AG10803 (cell line): Measurements from ENCODE around the gene PLIN5.

ENCODE experiments used
- DNase-seq: peaks from one replicate; pipeline ENCODE4 v3.0.0; 2010; ENCODE audit warnings: low read depth
- H3K4me3 ChIP-seq: 2 replicates; pipeline ENCODE4 v1.5.1; 2011; ENCODE audit warnings: mild to moderate bottlenecking, low read length, control low read depth
- TF ChIP-seq, protein P1 (sequence below): conservative IDR thresholded peaks from 2 replicates; pipeline ENCODE4 v1.5.1; 2011; ENCODE audit warnings: mild to moderate bottlenecking, low read length, control low read depth, inconsistent platforms

PLIN5 gene, protein sequence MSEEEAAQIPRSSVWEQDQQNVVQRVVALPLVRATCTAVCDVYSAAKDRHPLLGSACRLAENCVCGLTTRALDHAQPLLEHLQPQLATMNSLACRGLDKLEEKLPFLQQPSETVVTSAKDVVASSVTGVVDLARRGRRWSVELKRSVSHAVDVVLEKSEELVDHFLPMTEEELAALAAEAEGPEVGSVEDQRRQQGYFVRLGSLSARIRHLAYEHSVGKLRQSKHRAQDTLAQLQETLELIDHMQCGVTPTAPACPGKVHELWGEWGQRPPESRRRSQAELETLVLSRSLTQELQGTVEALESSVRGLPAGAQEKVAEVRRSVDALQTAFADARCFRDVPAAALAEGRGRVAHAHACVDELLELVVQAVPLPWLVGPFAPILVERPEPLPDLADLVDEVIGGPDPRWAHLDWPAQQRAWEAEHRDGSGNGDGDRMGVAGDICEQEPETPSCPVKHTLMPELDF

DNA sequence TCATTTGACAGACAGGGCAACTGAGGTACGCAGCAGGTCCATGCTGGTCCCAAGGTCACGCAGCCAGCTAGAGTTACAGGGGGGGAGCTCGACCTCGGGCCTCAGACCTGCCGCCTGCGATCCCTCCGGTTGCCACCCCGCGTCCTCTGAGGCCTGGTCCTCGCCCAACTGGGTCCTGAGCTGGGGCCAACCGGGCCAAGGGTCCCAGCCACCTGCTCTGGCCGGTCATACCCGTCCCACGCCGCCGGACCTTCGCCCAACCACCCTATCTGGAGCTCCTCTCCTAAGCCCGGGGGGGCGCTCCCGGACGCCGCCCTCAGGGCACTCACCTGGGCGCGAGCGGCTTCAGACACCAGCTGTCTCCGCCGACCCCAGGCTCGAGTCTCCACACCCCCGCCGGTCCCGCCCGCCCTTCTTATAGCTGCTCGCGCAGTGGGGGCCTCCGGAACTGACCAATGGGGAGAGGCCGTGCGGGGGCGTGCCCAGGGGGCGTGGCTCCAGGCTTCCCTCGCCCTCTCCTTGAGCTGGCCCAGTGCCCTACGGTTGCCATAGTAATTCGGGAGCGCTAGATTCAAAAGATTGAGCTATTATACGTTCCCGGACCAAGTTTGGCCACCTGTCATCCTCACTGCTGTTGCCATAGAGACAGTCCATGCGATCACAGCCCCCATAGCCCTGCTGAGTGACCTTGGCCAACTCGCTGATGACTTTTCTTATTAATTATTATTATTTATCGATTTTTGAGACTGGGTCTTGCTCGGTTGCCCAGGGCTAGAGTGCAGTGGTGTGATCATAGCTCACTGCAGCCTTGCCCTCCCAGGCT is at the start of gene PLIN5:
PLIN5 (minus strand) TSS at position 389 of the 823 bp plus-strand sequence. CDS start 1,150 bp downstream, outside the sequence.
- TF ChIP-seq, protein P1, sequence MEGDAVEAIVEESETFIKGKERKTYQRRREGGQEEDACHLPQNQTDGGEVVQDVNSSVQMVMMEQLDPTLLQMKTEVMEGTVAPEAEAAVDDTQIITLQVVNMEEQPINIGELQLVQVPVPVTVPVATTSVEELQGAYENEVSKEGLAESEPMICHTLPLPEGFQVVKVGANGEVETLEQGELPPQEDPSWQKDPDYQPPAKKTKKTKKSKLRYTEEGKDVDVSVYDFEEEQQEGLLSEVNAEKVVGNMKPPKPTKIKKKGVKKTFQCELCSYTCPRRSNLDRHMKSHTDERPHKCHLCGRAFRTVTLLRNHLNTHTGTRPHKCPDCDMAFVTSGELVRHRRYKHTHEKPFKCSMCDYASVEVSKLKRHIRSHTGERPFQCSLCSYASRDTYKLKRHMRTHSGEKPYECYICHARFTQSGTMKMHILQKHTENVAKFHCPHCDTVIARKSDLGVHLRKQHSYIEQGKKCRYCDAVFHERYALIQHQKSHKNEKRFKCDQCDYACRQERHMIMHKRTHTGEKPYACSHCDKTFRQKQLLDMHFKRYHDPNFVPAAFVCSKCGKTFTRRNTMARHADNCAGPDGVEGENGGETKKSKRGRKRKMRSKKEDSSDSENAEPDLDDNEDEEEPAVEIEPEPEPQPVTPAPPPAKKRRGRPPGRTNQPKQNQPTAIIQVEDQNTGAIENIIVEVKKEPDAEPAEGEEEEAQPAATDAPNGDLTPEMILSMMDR, result no peak
- no peak within 1 kb of the TSS for H3K4me3 ChIP-seq
- no peak for DNase-seq

DNA sequence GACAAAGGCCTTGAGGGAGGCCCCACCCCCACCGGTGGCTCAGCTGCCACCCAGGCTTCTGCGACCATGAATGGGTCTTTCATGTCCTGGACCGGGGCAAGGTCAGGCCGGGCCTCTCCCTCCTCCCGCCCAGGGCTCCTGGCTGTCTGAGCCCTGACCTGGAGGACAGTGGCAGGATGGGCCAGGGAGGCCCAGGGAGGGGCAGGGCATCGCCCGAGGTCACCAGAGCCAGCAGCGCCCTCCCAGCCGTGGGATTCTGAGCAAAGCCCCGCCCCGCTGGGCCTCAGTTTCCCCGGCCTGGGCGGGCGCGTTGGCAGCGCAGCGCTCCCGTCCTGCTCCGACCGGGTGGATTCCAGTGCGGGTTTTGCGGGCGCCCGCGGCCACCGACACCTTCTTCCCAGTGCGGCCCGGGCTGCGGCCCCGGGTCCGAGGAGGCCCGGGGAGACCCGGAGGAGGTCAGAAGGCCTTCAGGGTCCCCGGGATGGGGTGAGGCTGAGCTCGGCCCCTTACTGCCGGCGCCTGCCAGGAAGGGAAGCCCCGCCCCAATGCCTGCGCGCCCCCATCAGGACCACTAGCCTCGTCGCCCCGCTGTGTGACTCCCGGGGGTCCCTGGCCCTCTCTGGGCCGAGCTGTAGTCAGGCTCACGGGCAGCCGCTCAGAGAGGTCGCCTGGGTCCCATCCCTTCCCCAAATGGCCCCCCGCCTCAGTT is 49.1 kb upstream of the PLIN5 start:
- TF ChIP-seq, protein P1, result no peak
- peak overlapping the region; percentile 50 for H3K4me3 ChIP-seq
- peak; percentile 31 for DNase-seq

DNA sequence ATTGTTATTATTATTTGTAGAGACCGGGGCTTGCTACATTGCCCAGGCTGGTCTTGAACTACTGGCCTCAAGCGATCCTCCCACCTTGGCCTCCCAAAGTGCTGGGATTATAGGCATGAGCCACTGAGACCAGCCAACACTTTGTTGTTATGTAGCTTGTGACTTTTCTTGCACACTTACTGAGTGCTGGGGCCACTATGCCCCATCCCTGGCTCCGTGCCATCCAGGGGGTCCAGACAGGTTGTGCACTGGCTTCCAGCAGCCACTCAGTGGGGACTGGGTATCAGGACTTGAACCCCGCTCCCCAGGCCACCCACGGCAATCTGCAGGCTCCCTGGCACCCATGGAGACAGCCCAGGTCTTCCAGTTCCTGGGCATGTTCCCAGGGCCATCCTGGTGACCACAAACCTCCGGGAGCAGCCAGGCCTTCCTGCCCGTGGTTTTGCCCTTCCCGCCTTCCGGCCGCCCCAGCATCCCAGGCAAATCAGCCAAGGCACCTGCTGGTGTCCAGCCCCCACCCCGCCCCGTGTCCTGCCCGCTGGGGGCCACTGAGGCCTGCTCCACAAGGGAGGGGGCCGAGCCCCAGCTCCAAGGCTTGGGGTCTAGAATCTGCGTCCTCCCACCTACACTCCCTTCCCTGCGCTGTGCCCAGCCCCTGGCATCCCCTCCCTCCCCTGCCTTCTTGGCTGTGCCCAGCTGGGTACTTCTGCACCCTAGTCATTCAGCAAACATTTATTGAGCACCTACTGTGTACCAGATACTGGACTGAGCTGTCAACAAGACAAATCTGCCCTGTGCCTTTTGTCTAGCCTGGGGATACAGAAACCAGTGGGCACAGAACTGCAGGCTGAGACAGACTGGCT is 48.2 kb upstream of the PLIN5 start:
- H3K4me3 ChIP-seq, result no peak overlapping the region
- DNase-seq, result no peak
- TF ChIP-seq, protein P1, result no peak

DNA sequence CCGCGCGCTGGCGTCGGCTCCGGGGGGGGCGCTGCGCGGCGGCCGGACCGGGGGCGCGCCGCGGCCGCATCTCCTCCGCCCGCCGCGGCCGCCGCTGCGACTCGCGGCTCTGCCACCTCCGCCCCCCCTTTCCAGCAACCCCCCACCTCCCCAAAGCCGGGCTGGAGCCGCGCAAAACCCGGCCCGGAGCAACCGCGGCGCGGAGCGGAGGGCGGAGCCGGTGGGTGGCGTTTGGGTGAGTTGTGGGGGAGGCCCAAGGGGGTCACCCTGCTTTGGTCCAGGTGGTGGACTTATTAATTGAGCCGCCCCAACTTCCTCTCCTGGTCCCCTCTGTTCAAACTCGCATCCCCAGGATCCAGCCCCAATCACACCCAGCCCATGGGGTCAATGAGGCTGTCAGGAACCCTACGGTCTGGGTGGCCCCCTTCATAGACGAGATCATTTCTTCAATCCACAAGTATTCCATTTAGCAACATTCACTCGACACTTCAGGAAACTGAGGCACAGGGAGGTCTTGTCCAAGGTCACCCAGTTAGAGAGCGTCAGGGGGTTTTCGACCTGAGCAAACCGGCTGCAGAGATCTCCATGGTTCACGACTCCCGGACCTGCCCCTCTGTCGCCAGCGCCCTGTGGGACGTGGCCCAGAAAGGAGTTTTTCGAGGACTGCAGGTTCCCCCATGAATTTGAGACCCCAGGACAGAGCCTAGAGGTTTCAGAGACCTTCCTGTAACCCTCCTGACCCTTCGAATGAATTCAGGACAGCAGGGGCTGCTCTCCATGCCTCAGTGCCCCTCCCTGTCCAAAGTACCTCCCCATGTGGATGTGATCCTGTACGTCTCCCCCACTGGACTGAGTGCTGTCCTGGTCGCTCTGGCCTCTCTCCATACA is 46.9 kb upstream of the PLIN5 start:
- no peak for DNase-seq
- TF ChIP-seq, protein P1, result no peak
- H3K4me3 ChIP-seq, result no peak overlapping the region

DNA sequence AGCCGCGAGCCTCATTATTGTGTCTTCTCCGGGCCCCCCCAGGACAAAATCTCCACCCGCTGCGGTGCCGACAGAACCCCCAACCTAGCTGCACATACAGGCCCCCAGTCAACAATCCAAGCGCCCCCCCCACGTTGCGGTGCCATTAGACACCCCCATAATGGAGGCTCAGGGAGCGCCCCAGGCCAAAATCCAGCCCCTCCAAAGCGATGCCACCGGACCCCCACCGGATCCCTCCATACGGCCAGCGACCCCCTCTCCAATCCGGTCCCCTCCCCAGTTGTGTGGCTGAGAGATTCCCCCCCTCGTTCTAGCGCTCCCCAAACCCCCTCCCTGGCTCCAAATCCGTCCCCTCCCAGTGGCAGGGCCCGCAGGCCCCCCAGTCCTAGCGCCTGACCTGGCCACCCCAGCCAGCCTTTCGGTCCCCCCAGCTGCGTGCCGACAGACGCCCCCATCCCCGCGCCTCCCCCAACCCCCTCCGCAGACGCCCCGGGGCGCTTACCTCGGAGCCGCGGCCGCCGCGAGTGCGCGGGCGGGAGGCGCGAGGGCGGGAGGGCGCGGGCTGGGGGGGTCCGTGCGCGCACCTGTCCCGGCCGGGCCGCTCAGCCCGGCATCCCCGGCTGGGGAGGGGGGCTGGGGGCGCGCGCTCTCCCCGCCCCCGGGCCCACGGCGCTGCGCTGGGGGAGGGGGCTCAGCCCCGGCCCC is 46.1 kb upstream of the PLIN5 start:
- no peak overlapping the region for H3K4me3 ChIP-seq
- no peak for DNase-seq
- TF ChIP-seq, protein P1, result no peak
